22Rv1 (cell line): ENCODE measurements around the gene HEXD.

Experiments
- H3K27ac ChIP-seq: fragments of 450-650 bp; 2 replicates; pipeline ENCODE4 v1.5.1; 2017
- ZFX ChIP-seq: fragments of 450-650 bp; IDR thresholded peaks from 2 replicates; pipeline ENCODE4 v1.6.1; 2017; ENCODE audit warnings: antibody characterized with exemption, borderline replicate concordance
- TF ChIP-seq, protein P1 (sequence below): fragments of 450-650 bp; IDR thresholded peaks from 2 replicates; pipeline ENCODE4 v1.5.1; 2017; ENCODE audit warnings: mild to moderate bottlenecking

Gene HEXD

DNA sequence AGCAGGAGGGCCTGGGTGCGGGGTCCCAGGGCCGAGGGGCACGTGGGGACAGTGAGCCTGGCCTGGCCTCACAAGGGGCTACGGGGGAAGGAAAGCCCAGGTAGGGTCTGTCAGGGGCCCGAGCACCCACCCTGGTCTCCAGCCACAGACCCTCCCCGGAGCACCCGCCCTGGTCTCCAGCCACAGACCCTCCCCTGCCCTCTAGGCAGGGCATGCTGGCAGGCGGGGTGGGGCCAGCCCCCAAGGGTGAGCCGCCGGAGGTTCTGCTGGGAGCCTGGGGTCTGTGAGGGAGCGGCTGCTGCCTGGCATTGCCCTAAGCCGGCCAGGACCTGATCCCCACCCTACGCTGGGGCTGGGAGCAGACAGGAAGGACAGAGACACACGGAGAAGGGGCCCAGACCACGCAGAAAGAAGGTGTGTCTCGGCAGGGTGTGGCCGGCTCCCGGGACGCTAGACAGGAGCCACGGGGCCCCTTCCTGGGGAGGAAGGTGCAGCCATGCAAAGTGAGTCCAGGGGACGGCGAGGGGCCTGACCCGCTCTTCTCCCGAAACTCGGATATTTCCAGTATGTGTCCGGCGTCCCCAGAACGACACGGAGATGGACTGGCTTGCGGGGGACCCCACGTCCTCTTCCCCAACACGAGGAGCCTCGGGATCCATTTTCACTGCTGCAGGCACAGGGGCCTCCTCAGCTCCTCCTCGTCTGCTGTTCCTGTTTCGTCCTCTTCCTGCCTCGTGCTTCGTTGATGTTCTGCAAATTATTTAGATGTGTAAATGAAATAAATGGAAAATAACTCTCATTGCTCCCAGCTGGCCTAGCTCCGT, 31.1 kb upstream of the HEXD start:
- no peak for TF ChIP-seq ZFX
- TF ChIP-seq, protein P1, sequence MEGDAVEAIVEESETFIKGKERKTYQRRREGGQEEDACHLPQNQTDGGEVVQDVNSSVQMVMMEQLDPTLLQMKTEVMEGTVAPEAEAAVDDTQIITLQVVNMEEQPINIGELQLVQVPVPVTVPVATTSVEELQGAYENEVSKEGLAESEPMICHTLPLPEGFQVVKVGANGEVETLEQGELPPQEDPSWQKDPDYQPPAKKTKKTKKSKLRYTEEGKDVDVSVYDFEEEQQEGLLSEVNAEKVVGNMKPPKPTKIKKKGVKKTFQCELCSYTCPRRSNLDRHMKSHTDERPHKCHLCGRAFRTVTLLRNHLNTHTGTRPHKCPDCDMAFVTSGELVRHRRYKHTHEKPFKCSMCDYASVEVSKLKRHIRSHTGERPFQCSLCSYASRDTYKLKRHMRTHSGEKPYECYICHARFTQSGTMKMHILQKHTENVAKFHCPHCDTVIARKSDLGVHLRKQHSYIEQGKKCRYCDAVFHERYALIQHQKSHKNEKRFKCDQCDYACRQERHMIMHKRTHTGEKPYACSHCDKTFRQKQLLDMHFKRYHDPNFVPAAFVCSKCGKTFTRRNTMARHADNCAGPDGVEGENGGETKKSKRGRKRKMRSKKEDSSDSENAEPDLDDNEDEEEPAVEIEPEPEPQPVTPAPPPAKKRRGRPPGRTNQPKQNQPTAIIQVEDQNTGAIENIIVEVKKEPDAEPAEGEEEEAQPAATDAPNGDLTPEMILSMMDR = no peak
- H3K27ac ChIP-seq = no peak overlapping the region

DNA sequence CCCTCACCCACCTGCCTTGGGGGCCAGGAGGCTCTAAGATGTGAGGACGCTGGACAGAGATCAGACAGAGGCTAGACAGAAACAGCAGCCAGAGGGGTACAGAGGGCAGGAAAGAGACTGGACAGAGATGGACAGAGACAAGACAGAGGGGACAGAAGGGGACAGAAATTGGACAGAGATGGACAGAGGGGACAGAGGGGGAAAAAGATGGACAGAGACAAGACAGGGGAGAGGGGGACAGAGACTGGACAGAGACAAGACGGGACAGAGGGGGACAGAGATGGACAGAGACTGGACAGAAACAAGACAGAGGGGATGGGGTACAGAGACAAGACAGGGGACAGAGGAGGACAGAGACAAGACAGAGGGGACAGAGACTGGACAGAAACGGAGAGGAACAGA, 30.4 kb upstream of the HEXD start:
- no peak for TF ChIP-seq ZFX
- TF ChIP-seq, protein P1 = no peak
- no peak overlapping the region for H3K27ac ChIP-seq

DNA sequence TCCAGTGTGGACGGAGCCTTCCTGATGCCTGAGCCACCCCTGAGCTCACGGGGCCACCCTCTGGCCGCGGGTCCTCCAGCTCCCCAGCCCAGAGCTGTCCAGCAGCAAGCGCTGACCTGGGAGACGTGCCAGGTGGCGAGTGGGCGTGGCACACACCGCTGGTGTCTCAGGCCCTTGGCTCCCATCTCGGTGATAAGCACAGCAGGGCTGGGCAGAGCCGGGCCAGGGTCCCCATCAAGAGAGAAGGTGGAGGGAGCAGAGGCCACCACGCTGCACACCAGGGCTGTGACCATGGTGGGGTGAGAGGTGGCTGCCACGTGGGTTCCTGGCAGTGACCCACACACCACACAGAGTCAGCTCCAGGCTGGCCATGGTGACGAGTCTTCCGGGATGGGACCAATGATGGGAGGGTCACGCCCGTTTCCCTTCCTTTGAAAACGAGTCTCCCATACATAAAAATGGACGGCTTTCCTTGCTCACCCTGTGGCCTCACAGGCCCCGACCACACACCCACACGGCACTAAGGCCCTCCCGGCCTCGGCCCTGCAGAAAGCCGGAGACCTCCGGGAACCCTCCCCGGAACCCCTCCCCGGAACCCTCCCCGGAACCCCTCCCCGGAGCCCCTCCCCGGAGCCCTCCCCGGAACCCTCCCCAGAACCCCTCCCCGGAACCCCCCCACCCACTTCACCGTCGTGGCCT, 29.8 kb upstream of the HEXD start:
- no peak overlapping the region for H3K27ac ChIP-seq
- TF ChIP-seq, protein P1 = no peak
- TF ChIP-seq ZFX = no peak

DNA sequence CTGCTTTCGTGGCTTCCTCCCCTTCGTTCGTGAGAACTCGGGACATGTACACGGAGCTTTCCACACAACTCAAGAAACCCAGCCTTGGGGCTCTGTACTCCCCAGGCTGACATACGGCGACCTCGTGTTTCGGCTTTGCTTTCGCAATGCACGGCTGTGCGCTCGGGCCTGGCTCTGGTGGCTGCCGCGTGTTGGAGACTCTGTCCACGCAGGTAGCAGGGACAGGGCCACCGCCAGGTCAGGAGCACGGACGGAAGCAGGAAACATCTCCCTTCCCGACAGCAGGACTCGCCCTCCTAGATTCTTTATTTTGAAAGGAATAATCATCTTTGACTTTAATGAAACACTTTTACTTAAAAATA, 29.2 kb upstream of the HEXD start:
- no peak overlapping the region for H3K27ac ChIP-seq

DNA sequence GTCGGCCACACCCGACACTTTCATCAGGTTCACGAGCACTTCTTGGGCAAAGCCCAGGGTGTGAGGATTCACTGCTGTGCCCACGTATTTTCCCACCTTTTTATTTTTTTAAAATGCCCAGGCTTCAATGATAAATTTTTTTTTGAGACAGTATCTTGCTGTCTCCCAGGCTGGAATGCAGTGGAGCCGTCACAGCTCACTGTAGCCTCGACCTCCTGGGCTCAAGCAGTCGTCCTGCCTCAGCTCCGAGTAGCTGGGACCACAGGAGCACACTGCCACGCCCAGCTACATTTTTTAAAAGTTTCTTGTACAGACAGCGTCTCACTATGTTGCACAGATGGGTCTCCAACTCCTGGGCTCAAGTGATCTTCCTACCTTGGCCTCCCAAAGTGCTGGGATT, 28.8 kb upstream of the HEXD start:
- TF ChIP-seq, protein P1 = no peak
- TF ChIP-seq ZFX = no peak
- H3K27ac ChIP-seq = no peak overlapping the region

More for the DNA sequence above, 29.2 kb upstream of the HEXD start:
- TF ChIP-seq, protein P1 = no peak
- TF ChIP-seq ZFX = no peak

DNA sequence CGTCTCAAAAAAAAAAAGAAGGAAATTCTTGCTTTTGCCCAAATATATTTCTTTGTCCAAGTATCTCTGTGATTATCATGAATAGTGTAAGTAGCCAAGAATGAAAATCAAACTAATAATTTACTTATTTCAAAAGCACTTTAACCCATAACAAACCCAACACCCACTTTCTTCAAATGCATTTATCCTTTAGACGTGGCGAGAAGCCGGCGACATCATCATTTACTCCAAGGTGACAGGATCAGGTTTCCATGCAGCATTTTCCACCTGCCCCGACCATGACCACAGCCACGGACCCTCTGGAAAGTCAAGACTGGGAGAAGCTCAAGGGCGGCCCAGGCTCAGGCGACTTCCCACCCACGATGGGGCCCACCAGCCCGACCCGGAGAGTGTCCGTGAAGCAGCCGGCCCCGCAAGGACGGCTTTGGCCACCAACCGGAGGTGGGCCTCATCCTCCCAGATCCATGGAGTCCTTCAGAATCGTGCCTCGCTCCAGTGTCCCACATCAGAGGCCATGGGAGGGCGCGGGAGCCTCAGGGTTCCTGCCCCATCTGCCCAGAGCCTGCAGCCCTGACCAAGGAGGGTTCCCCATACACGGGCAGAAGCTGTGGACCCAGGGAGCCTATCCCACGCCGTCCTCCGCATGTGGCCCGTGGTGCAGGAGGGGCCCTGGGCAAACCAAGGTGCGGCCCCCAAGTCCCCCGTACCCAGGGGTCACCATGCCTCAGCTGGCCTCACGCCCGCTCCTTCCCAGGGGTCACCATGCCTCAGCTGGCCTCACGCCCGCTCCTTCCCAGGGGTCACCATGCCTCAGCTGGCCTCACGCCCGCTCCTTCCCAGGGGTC, 27.9 kb upstream of the HEXD start:
- H3K27ac ChIP-seq = no peak overlapping the region
- no peak for TF ChIP-seq ZFX
- TF ChIP-seq, protein P1 = no peak
